ENCODE measurements around the gene TMPRSS11F.

DNA sequence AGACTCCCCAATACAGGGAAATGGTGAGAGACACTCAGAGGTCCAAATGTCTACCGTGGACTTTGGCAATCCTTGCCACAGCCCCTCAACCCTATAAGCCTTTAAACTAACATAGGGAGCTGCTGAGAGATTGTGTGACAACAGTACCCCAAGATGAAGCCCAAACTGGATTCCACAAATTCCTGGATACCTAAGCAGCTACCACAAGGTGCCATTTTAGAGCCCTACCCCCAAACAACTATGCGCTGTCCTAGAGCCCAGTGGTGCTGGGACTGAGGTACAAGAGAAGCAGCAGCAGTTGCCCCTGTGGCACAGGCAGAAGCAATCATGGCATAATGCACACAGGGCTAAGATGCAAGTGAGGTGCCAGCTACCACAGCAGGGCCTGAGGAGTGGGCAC, 2.7 kb upstream of the TMPRSS11F start:
- TF ChIP-seq EP300 (IDR thresholded peaks at IDR 0.05) (no peak), POLR2A (IDR thresholded peaks at IDR 0.05; ENCODE audit: low read depth) (no peak), CTCF (IDR thresholded peaks at IDR 0.05) (no peak)

Data from esophagus muscularis mucosa (tissue), 4 donors.